Measurements from ENCODE around the gene SPRYD3. TPM values are rescaled to one million over a fixed set of nuclear protein-coding genes. Genes with fewer than 3 reads are reported as not detected.
A peak's percentile ranks its signal among the peaks of the same experiment; 100 is the strongest.

SPRYD3 gene
- total RNA-seq, 4 donors from 2014 or later: 37.8 to 82.7 (median 58.9) TPM

DNA sequence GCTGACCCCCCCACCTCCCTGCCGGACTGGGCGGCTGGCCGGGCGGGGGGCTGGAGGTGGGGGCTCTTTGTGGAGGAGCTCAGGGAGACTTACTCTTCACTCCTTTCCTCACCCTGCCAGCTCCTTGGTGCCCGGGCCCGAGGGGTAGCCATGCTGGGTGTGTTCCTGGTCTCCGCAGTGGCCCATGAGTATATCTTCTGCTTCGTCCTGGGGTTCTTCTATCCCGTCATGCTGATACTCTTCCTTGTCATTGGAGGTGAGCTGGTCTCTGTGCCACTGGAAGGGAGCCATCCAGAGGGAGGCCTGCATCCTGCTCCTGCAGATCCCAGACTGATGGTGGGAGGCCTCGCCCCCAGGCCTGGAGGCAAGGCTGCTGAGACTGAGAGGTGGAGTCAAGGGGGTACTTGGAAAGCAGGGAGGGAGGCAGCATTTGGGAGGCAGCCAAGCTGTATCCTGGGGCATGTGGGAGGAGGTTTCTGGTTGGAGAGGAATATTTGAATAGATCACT lies 43.8 kb upstream of the SPRYD3 start:
- TF ChIP-seq, protein P1, sequence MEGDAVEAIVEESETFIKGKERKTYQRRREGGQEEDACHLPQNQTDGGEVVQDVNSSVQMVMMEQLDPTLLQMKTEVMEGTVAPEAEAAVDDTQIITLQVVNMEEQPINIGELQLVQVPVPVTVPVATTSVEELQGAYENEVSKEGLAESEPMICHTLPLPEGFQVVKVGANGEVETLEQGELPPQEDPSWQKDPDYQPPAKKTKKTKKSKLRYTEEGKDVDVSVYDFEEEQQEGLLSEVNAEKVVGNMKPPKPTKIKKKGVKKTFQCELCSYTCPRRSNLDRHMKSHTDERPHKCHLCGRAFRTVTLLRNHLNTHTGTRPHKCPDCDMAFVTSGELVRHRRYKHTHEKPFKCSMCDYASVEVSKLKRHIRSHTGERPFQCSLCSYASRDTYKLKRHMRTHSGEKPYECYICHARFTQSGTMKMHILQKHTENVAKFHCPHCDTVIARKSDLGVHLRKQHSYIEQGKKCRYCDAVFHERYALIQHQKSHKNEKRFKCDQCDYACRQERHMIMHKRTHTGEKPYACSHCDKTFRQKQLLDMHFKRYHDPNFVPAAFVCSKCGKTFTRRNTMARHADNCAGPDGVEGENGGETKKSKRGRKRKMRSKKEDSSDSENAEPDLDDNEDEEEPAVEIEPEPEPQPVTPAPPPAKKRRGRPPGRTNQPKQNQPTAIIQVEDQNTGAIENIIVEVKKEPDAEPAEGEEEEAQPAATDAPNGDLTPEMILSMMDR (IDR thresholded peaks at IDR 0.05): no peak
- TF ChIP-seq POLR2A (IDR thresholded peaks at IDR 0.05): no peak
- no peaks in the 10 kb centered on the region for H3K27me3 ChIP-seq
- DNase-seq: no peak
- 90 to 91% methylated on average over 5 to 6 of the region's 10 CpGs for WGBS, 2 donors
- H3K4me1 ChIP-seq: no peaks in the 10 kb centered on the region
- intact Hi-C loops (cut with DNase I): no loop called here
- H3K4me3 ChIP-seq (replicated peaks in 1 of 3): no peak overlapping the region
- no peaks in the 10 kb centered on the region for H3K9me3 ChIP-seq
- no peaks in the 10 kb centered on the region for H3K36me3 ChIP-seq
- H3K27ac ChIP-seq: no peak overlapping the region

DNA sequence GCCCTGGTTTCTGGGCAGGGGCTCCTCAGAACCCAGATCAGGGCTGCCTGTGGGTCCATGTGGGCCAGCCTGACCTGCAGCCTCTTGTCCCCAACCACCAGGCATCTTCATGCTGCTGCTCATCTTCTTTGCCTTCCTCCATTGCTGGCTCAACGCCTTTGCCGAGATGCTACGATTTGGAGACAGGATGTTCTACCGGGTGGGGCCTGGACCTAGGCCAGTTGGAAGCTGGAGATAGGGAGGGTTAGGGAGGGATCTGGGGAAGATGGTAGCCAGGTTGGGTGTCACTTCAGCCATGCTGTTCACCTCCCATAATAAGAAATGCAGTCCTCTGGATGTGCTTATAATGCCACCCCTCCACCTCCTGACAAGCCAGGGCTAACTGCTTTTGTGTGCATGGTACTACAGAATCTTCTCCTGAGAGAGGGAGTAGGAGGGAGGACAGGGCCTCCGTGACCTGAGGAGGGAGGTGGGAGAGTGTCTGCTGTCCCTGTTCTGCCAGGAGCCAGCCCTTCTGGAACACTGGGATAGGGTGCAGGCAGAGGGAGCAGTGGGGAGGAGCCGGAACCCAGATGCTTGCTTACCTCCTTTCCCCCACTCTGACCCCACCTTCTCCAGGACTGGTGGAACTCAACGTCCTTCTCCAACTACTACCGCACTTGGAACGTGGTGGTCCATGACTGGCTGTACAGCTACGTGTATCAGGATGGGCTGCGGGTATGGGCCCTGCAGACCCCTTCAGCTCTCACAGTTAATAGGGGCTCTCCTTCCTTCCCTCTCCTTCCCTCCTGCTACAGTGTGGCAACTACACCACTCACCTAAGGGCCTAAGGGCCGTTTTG lies 41.7 kb upstream of the SPRYD3 start:
- no peak for DNase-seq
- WGBS, 2 donors: 79 to 86% methylated on average over 12 of the region's 12 CpGs
- Histone ChIP-seq H3K4me3 (replicated peaks in 1 of 3) (no peak overlapping the region), H3K27ac (no peak overlapping the region), H3K27me3 (no peaks in the 10 kb centered on the region), H3K36me3 (no peaks in the 10 kb centered on the region), H3K4me1 (peaks cover 0 to 3% of the 10 kb centered on the region in 2 donors), H3K9me3 (no peaks in the 10 kb centered on the region)
- TF ChIP-seq, protein P1 (IDR thresholded peaks at IDR 0.05): no peak
- TF ChIP-seq POLR2A (IDR thresholded peaks at IDR 0.05): no peak
- intact Hi-C loops (cut with DNase I): no loop called here

DNA sequence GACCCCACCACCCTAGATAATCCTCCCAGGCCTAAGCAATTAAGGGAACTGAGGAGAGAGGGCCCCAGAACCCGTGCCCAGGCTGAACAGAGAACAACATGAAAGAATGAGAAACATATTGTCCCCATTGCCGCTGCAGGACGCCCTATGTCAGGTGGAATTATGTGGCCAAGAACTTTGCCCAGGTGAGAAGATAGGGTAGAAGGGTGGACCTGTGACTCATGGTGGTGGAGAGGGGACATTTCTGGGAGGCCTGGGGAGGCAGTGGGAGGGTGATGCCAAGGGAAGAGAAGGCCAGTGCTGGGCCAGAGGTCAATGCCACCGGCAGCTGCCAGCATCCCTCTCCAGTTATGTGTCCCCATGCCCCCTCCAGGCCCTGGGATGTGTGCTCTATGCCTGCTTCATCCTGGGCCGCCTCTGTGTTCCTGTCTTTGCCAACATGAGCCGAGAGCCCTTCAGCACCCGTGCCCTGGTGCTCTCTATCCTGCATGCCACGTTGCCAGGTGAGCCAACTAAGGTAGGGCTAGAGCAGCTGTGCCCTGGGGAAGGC lies 39.6 kb upstream of the SPRYD3 start:
- H3K36me3 ChIP-seq: no peaks in the 10 kb centered on the region
- TF ChIP-seq, protein P1 (IDR thresholded peaks at IDR 0.05): no peak
- TF ChIP-seq POLR2A (IDR thresholded peaks at IDR 0.05): no peak
- no peak overlapping the region for H3K4me3 ChIP-seq (replicated peaks in 1 of 3)
- DNase-seq: no peak
- intact Hi-C loops (cut with DNase I): no loop called here
- H3K9me3 ChIP-seq: no peaks in the 10 kb centered on the region
- H3K27me3 ChIP-seq: no peaks in the 10 kb centered on the region
- H3K4me1 ChIP-seq: peaks cover 0 to 6% of the 10 kb centered on the region in 2 donors
- 89 to 92% methylated on average over 8 of the region's 8 CpGs for WGBS, 2 donors
- H3K27ac ChIP-seq: no peak overlapping the region

DNA sequence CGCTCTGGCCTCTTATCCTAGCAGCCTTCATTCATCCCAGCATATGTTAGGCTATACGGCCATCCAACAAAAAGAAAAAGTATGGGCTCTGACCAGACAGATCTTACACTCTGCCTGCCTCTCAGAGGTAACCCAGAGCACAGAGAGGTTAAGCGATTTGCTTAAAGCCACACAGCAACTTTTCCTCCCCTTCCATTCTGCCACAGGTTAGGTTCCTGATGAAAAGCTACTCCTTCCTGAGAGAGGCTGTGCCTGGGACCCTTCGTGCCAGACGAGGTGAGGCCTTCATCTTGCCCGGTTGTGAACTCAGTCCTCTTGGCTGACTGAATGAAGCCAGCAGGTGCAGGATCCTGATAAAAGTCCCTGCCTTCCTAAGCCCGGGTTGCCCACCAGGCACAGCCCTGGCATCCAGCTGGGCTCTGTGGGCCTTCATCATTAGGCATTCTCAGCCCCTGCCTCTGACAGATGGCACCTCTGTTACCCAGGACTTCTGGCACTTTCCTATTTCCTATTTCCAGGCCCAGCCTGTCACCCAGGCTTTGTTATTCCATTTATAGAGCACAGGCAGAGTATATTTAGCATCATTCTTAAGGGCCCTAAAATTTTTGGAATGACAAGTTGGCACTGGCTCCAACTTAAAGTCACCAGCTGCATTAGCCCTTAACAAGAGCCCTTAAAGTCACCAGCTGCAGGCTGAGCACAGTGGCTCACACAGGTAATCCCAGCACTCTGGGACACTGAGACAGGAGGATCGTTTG lies 36.9 kb upstream of the SPRYD3 start:
- Histone ChIP-seq H3K4me1 (peaks cover 0 to 6% of the 10 kb centered on the region in 2 donors), H3K27me3 (no peaks in the 10 kb centered on the region), H3K27ac (peak overlapping the region in 1 of 3 donors; percentile 67), H3K9me3 (no peaks in the 10 kb centered on the region), H3K36me3 (no peaks in the 10 kb centered on the region), H3K4me3 (replicated peaks in 1 of 3) (no peak overlapping the region)
- WGBS, 2 donors: 84 to 93% methylated on average over 8 of the region's 8 CpGs
- intact Hi-C loops (cut with DNase I): no loop called here
- DNase-seq: no peak
- no peak for TF ChIP-seq POLR2A (IDR thresholded peaks at IDR 0.05)
- TF ChIP-seq, protein P1 (IDR thresholded peaks at IDR 0.05): no peak
